ENCODE measurements around the gene EIF4EBP2.

The EIF4EBP2 gene

GRCh38 chr10:70379581-70380176, 24.3 kb upstream of the EIF4EBP2 start:
- no peak for DNase-seq

DNA sequence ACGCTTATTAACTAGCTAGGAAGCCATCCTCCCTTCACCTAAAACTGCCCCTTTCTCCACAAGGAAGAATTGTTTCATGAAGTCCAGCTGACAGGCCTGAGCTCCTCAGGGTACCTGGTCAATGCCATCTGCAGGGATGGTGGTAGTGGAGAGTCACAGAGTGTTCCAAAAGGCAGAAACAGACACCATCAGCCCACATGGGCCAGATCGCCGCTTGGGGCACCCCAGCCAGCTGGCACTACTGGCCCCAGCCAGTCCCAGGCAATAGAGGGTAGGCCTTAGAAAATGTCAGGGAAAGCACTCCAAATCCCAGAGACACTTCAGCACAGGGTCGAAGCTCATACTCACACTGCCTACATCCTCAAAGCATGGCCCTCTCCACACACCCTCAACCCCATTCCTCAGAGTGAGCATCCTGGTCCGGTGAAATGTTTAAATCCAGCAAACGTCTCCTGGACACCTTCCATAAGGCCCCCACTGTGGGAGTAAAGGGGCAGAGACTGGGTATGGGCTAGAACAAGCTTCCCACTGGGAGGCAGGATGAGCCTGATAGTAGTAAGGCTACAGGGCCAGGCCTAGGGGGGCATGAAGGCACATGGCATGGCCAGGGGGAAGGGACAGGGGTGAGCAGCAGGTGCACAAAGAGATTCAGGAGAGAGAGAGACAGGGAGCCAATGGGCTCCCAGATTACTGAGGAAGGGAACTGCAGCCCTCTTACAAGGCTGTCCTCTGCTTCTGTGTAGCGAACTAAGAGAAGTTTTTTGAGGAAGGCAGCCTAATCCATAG, 23.4 kb upstream of the EIF4EBP2 start:
- DNase-seq, result peak in 1 of 2 experiments; percentile 52

- DNase-seq, result peak; percentile 40 to 85
Measured at GRCh38 chr10:70381471-70382421, 22.2 kb upstream of the EIF4EBP2 start.

GRCh38 chr10:70391654-70392053, 12.3 kb upstream of the EIF4EBP2 start:
- no peak for DNase-seq

DNA sequence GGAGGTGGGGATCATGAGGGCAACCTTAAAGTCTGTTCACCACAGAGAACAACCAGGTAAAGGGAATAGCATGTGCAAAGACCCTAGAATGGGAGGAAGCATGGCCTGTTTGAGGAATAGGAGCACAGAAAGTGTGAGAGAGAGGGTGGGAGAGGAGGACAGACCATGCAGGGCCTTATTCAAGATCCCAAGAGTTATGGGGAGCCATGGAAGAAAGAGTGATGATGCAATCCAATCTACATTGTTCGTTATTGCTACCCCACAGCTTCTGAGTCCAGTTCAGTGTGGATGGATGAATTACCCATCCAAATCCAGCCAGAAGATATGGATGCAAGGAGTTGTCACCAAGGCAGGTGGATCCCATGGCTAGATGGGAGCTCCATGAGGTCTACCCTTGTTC, 7.8 kb upstream of the EIF4EBP2 start:
- no peak for DNase-seq

- no peak for DNase-seq
Measured at GRCh38 chr10:70399177-70399576, 4.8 kb upstream of the EIF4EBP2 start.

- no peak for DNase-seq
Measured at GRCh38 chr10:70403483-70404035, 386 bp upstream of the EIF4EBP2 start.

GRCh38 chr10:70404787-70405036, 767 bp downstream of the EIF4EBP2 start:
- DNase-seq, result no peak

DNA sequence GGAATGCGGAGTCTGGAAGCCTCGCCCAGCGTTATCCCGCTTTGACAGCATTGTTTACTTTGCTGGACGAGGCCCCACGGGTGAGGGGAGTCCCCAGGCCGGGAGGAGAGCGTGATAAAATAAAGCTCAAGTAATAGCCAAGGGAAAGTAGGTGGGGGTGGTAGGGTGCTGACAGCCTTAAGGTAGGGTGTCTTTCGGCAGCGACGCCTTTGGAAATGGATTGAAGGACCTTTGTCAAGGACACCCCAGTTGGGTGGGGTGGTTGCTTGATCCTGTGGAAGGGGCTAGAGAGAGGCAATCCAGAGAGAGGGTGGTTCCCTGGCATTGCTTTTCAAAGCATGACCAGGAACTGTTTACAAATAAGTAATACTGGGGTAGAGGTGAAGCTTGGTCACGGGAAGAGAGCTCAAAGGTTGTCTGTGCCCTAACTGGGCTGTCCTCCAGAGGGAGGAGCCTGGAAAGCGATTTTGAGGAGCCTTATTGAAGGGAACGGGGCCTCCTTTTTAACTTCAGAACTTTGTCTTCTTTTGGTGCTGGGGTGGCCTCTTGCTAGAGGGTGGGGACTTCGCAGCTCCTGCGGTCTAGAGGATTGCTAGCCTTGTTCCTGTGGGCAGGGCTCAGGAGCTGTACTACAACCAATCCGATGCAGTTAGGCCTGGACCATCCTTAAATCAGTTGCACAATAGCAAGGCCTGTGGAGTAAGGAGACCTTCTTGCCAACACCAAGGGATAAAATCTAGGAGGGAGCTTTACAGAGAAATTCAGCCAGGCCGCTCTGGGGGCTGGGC, 1.3 kb downstream of the EIF4EBP2 start:
- DNase-seq, result no peak

DNA sequence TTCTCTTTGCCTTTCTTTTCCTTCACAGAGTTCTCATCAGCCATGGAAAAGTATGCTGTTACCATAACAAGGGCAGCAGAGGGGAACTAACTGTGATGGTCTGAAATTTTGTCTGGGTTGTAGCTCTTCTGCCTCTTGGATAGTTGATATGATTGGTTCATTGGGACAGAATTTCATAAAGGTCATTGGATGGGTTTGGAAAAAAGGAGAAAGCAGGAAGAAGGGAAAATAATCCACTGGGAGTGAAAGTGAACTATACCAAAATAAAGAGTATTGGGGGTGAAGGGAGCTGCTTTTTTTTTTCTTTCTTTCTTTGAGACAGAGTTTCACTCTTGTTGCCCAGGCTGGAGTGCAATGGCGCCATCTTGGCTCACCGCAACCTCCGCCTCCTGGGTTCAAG, 5.8 kb downstream of the EIF4EBP2 start:
- DNase-seq, result no peak

GRCh38 chr10:70410608-70411007, 6.7 kb downstream of the EIF4EBP2 start:
- DNase-seq, result no peak

GRCh38 chr10:70412356-70412755, 8.4 kb downstream of the EIF4EBP2 start:
- DNase-seq, result no peak

GRCh38 chr10:70417568-70417967, 13.6 kb downstream of the EIF4EBP2 start:
- no peak for DNase-seq

GRCh38 chr10:70418229-70418628, 14.3 kb downstream of the EIF4EBP2 start:
- no peak for DNase-seq

GRCh38 chr10:70418713-70419112, 14.8 kb downstream of the EIF4EBP2 start:
- no peak for DNase-seq

GRCh38 chr10:70424320-70424719, 20.4 kb downstream of the EIF4EBP2 start:
- DNase-seq, result no peak

GRCh38 chr10:70425096-70425495, 21.2 kb downstream of the EIF4EBP2 start:
- no peak for DNase-seq

- DNase-seq, result no peak
Measured at GRCh38 chr10:70426823-70427222, 22.9 kb downstream of the EIF4EBP2 start.

DNA sequence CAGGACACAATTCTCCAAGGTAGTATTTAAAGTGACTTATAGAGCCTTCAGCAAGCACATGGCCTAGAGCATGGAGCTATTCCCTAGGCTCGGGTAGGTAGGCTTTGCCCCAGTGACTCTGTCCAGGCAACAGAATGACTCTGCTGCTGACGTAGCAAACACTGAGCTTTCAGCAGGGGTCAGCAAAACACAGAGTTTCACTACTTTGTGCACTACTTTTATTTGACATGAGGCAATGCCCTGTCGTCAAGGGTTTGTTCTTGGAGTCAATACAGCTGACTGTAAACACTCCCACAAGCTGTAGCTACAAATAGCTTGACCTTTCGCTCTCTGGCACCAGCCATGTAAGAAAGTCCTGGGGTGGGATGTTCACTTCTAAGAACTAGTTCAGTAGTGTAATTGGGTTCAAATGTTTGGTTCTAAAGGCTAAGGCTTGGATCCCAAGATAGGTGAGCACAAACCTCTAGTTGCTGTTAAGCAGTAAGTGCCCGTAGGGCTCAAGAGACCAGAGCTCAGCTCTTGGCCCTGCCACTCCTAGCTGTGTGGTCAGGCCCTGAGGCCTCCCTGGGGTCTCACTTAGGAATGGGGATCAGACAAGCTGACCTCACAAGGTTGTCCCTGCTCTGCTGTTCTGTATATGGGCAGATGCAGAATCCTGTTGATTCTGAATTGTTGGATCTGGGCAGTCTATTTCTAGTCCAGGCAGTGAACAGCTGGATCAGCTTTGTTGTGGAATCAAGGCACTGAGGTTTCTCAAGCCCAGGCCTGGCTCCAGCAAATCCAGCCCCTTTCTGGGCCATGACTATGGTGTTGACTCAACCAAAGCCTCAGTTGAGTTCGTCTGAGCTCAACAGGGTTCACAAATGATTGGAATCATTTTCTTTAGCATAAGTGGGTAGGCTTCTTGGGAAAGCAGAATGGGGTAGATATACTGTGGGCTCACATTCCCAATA, 26.8 kb downstream of the EIF4EBP2 start:
- DNase-seq, result no peak

DNA sequence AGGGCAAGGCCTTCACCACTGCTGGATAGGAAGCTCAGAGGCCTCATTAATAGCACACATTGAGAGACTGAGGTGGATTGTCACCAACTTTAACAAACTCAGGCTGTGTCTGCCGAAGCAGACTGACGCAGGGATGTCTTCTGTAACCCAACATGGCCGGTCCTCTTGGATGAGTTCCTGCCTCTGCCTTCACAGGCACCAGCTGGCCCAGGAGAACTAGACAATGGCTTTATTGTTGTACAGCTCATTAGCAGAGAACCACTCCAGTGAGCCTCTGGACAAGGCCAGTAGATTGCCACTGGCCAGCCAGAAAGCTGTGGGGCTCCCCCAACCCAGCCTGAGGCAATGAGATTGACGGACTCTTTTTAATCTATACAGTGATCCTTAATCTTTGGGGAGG, 28.2 kb downstream of the EIF4EBP2 start:
- no peak for DNase-seq

- DNase-seq, result no peak
Measured at GRCh38 chr10:70432561-70433263, 28.8 kb downstream of the EIF4EBP2 start.
